Stomach (tissue), 4 donors: ENCODE data around the gene ZCWPW1.

Experiments
- POLR2A ChIP-seq, 4 donors: fragments of 450-650 bp; IDR thresholded peaks; one replicate each; pipeline ENCODE4 v1.6.1; 2016; ENCODE audit warnings: antibody characterized with exemption in 4 of 4, control low read depth in 2 of 4, mild to moderate bottlenecking in 1 of 4, moderate library complexity in 1 of 4
- POLR2AphosphoS5 ChIP-seq, 3 donors: sonication (generic); formaldehyde crosslinking; IDR thresholded peaks; one replicate each; pipeline ENCODE4 v1.6.1; 2016; ENCODE audit warnings: antibody characterized with exemption in 3 of 3
- TF ChIP-seq, protein P1 (sequence below), 7 experiments: fragments of 450-650 bp in 4 of 7; fragments of 200-600 bp in 3 of 7; sonication (generic) in 3 of 7; IDR thresholded peaks; one replicate each; pipeline ENCODE4 v1.5.1; 2016 to 2019; ENCODE audit warnings: antibody characterized with exemption in 7 of 7, control low read depth in 2 of 7, mild to moderate bottlenecking in 1 of 7

DNA sequence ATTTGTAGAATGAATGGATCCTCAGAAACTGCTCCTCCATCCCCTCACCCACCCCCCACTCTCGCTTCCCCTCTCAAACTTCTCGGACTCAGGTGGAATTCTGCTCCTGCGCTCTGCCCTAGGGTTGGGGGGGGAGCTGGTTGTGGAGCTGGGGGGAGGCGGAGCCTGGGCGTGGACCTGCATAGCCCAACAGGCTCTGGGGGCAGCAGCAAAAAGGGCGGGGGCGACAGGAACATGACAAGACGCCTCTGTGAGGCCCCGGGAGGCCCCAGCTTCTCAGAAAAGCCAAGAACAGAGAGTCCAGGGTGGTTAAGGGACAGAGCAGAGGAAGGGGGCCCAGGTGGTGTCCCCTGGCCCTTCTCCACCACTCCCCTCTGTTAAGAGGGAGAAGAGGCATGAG lies 47.0 kb upstream of the ZCWPW1 start:
- TF ChIP-seq, protein P1, sequence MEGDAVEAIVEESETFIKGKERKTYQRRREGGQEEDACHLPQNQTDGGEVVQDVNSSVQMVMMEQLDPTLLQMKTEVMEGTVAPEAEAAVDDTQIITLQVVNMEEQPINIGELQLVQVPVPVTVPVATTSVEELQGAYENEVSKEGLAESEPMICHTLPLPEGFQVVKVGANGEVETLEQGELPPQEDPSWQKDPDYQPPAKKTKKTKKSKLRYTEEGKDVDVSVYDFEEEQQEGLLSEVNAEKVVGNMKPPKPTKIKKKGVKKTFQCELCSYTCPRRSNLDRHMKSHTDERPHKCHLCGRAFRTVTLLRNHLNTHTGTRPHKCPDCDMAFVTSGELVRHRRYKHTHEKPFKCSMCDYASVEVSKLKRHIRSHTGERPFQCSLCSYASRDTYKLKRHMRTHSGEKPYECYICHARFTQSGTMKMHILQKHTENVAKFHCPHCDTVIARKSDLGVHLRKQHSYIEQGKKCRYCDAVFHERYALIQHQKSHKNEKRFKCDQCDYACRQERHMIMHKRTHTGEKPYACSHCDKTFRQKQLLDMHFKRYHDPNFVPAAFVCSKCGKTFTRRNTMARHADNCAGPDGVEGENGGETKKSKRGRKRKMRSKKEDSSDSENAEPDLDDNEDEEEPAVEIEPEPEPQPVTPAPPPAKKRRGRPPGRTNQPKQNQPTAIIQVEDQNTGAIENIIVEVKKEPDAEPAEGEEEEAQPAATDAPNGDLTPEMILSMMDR (IDR thresholded peaks at IDR 0.05): no peak
- no peak for TF ChIP-seq POLR2AphosphoS5 (IDR thresholded peaks at IDR 0.05)
- TF ChIP-seq POLR2A (IDR thresholded peaks at IDR 0.05): no peak
